ENCODE results near the gene TIMMDC1. TPM values are rescaled to one million over a fixed set of nuclear protein-coding genes. Genes with fewer than 3 reads are reported as not detected.

Gene TIMMDC1
- total RNA-seq, 1 experiment from 2014 or later: 121 TPM

GRCh38 chr3:119500265-119500664, 1.9 kb downstream of the TIMMDC1 start:
- TF ChIP-seq JUND (IDR thresholded peaks at IDR 0.05): no peak
- TF ChIP-seq FOSL1 (IDR thresholded peaks at IDR 0.05; ENCODE audit: low read depth): no peak
- no peak for TF ChIP-seq TCF7L2 (IDR thresholded peaks at IDR 0.05; ENCODE audit: borderline replicate concordance, extremely low read depth, insufficient read depth, insufficient read length)
- no peak for TF ChIP-seq CTCF (IDR thresholded peaks at IDR 0.05 in 2 of 3, conservative IDR thresholded peaks at IDR 0.05 in 1 of 3; ENCODE audit: borderline replicate concordance in 1 of 3, insufficient read depth in 1 of 3, low read depth in 2 of 3, low read length in 2 of 3)
- no peak for TF ChIP-seq EZH2 (IDR thresholded peaks at IDR 0.05)
- no peak for TF ChIP-seq SP1 (IDR thresholded peaks at IDR 0.05; ENCODE audit: low read depth)
- TF ChIP-seq POLR2AphosphoS5 (IDR thresholded peaks at IDR 0.05; ENCODE audit: low read depth, low read length): no peak
- no peak for TF ChIP-seq EGR1 (IDR thresholded peaks at IDR 0.05; ENCODE audit: low read depth)
- TF ChIP-seq, protein P1, sequence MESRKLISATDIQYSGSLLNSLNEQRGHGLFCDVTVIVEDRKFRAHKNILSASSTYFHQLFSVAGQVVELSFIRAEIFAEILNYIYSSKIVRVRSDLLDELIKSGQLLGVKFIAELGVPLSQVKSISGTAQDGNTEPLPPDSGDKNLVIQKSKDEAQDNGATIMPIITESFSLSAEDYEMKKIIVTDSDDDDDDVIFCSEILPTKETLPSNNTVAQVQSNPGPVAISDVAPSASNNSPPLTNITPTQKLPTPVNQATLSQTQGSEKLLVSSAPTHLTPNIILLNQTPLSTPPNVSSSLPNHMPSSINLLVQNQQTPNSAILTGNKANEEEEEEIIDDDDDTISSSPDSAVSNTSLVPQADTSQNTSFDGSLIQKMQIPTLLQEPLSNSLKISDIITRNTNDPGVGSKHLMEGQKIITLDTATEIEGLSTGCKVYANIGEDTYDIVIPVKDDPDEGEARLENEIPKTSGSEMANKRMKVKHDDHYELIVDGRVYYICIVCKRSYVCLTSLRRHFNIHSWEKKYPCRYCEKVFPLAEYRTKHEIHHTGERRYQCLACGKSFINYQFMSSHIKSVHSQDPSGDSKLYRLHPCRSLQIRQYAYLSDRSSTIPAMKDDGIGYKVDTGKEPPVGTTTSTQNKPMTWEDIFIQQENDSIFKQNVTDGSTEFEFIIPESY (IDR thresholded peaks at IDR 0.05; ENCODE audit: extremely low read depth, insufficient replicate concordance, low read length): no peak
- TF ChIP-seq RAD21 (IDR thresholded peaks at IDR 0.05; ENCODE audit: low read depth): no peak
- TF ChIP-seq ATF3 (IDR thresholded peaks at IDR 0.05): no peak
- Histone ChIP-seq H2AFZ (ENCODE audit: low read depth, low read length, poor library complexity, severe bottlenecking) (no peak overlapping the region), H3K9me2 (ENCODE audit: insufficient read depth) (no peaks in the 10 kb centered on the region), H3K4me1 (ENCODE audit: control insufficient read depth in 1 of 2, insufficient read depth in 2 of 2, low read length in 2 of 2) (peaks cover 7 to 16% of the 10 kb centered on the region in 2 experiments; a peak in 2 of 4 replicates), H3K4me2 (ENCODE audit: low read length) (peak overlapping the region; percentile 75; the same call in 1 of the 2 replicates), H3K79me2 (ENCODE audit: insufficient read depth, low read length) (peaks cover 48% of the 10 kb centered on the region), H4K20me1 (ENCODE audit: insufficient read depth) (no peaks in the 10 kb centered on the region), H3K27me3 (ENCODE audit: insufficient read depth, low read length) (no peaks in the 10 kb centered on the region), H3K27ac (ENCODE audit: low read depth, low read length) (no peak overlapping the region), H3K9ac (ENCODE audit: low read length) (no peak overlapping the region), H3K9me3 (ENCODE audit: control insufficient read depth in 1 of 2, insufficient read depth in 1 of 2, low read depth in 1 of 2, low read length in 2 of 2) (no peaks in the 10 kb centered on the region), H3K36me3 (ENCODE audit: control insufficient read depth in 1 of 2, insufficient read depth in 2 of 2, low read length in 2 of 2) (peaks cover 5 to 6% of the 10 kb centered on the region in 2 experiments; a peak in 3 of 4 replicates), H3K4me3 (replicated peaks in 1 of 2; ENCODE audit: low read depth in 1 of 2, low read length in 2 of 2) (peak overlapping the region in 1 of 2 experiments; percentile 81; a peak in 1 of 4 replicates)
- CTCF ChIA-PET: no interaction called here
- RAD21 ChIA-PET (ENCODE audit: low non-redundant PET in 1 of 2, low total read pairs in 2 of 2, uncharacterized antibody in 2 of 2, unreplicated experiment in 2 of 2): no interaction called here
- ATAC-seq: no peak
- no peak for DNase-seq (ENCODE audit: low read depth, low spot score)
- intact Hi-C loops (cut with micrococcal nuclease): no loop called here
- POLR2A ChIA-PET: no interaction called here
- BruUV-seq (replicated peaks): no TSS peak
